Vagina (tissue), 2 donors: ENCODE measurements around the gene PLEKHF1. TPM values are rescaled to one million over a fixed set of nuclear protein-coding genes. Genes with fewer than 3 reads are reported as not detected.

ENCODE experiments used
- DNase-seq, 2 donors: peaks; one replicate each; pipeline ENCODE4 v3.0.0-alpha.2; 2017; ENCODE audit errors: extremely low spot score in 2 of 2
- H3K27ac ChIP-seq: fragments of 200-600 bp; sonication (generic); one replicate; pipeline ENCODE4 v1.5.1; 2019
- H3K27me3 ChIP-seq: fragments of 200-600 bp; sonication (generic); one replicate; pipeline ENCODE4 v1.5.1; 2019
- H3K36me3 ChIP-seq, 2 donors: fragments of 200-600 bp; sonication (generic); one replicate each; pipeline ENCODE4 v1.5.1; 2017 to 2019
- H3K4me1 ChIP-seq: fragments of 200-600 bp; sonication (generic); one replicate; pipeline ENCODE4 v1.5.1; 2019
- H3K4me3 ChIP-seq, 2 donors: fragments of 200-600 bp; sonication (generic); 1 replicate in 1 of 2; 2 replicates in 1 of 2; pipeline ENCODE4 v1.5.1; 2016 to 2019
- H3K9me3 ChIP-seq: fragments of 200-600 bp; sonication (generic); one replicate; pipeline ENCODE4 v1.5.1; 2019
- CTCF ChIP-seq, 3 experiments: fragments of 450-650 bp in 2 of 3; fragments of 200-600 bp in 1 of 3; sonication (generic) in 1 of 3; IDR thresholded peaks; one replicate each; pipeline ENCODE4 v1.5.1; 2017 to 2019; ENCODE audit warnings: antibody characterized with exemption in 3 of 3, mild to moderate bottlenecking in 2 of 3, moderate library complexity in 2 of 3
- POLR2A ChIP-seq, 2 donors: fragments of 450-650 bp; IDR thresholded peaks; one replicate each; pipeline ENCODE4 v1.6.1; 2017; ENCODE audit warnings: antibody characterized with exemption in 2 of 2, mild to moderate bottlenecking in 2 of 2, moderate library complexity in 2 of 2
- POLR2AphosphoS5 ChIP-seq, 2 donors: sonication (generic); formaldehyde crosslinking; IDR thresholded peaks; one replicate each; pipeline ENCODE4 v1.9.0; 2017; ENCODE audit warnings: antibody characterized with exemption in 2 of 2, mild to moderate bottlenecking in 2 of 2, low read depth in 1 of 2; ENCODE audit not compliant: insufficient read depth in 1 of 2
- intact Hi-C: fragments of 100-400 bp; cut with DNase I; formaldehyde crosslinking; loops from one replicate; pipeline ENCODE4 v1.15.1; 2023
- total RNA-seq: library from RNA; depleted of rRNA; stranded (reverse); fragments of >200 nt; gene quantifications from one replicate; pipeline ENCODE4 v1.2.3, GENCODE V29; 2016

The PLEKHF1 gene
- total RNA-seq, 1 donor from 2014 or later: 37.1 TPM

GRCh38 chr19:29697523-29698261 lies 32.4 kb downstream of the PLEKHF1 start:
- no peaks in the 10 kb centered on the region for H3K27me3 ChIP-seq
- no peak overlapping the region for H3K4me3 ChIP-seq
- DNase-seq: no peak
- TF ChIP-seq POLR2AphosphoS5 (IDR thresholded peaks at IDR 0.05; ENCODE audit: insufficient read depth in 1 of 2, low read depth in 1 of 2) (no peak), CTCF (IDR thresholded peaks at IDR 0.05) (no peak), POLR2A (IDR thresholded peaks at IDR 0.05) (no peak)
- intact Hi-C loops: no loop called here
- H3K4me1 ChIP-seq: peaks cover 10% of the 10 kb centered on the region
- no peak overlapping the region for H3K27ac ChIP-seq
- peaks cover 0 to 7% of the 10 kb centered on the region in 2 donors for H3K36me3 ChIP-seq
- H3K9me3 ChIP-seq: no peaks in the 10 kb centered on the region

GRCh38 chr19:29699861-29700260 lies 34.6 kb downstream of the PLEKHF1 start:
- H3K9me3 ChIP-seq: no peaks in the 10 kb centered on the region
- peaks cover under 1% of the 10 kb centered on the region for H3K4me1 ChIP-seq
- peaks cover 0 to 15% of the 10 kb centered on the region in 2 donors for H3K36me3 ChIP-seq
- intact Hi-C loops: no loop called here
- no peaks in the 10 kb centered on the region for H3K27me3 ChIP-seq
- DNase-seq: no peak
- H3K27ac ChIP-seq: no peak overlapping the region
- H3K4me3 ChIP-seq: no peak overlapping the region
- no peak for TF ChIP-seq CTCF (IDR thresholded peaks at IDR 0.05)

GRCh38 chr19:29700498-29700897 lies 35.2 kb downstream of the PLEKHF1 start:
- intact Hi-C loops: no loop called here
- no peak for TF ChIP-seq POLR2AphosphoS5 (IDR thresholded peaks at IDR 0.05; ENCODE audit: insufficient read depth in 1 of 2, low read depth in 1 of 2)
- no peak for TF ChIP-seq POLR2A (IDR thresholded peaks at IDR 0.05)
- no peak for TF ChIP-seq CTCF (IDR thresholded peaks at IDR 0.05)
- no peak for DNase-seq
- H3K36me3 ChIP-seq: peaks cover 0 to 15% of the 10 kb centered on the region in 2 donors
- H3K27me3 ChIP-seq: no peaks in the 10 kb centered on the region
- H3K4me3 ChIP-seq: no peak overlapping the region
- no peaks in the 10 kb centered on the region for H3K9me3 ChIP-seq
- no peaks in the 10 kb centered on the region for H3K4me1 ChIP-seq
- H3K27ac ChIP-seq: no peak overlapping the region

GRCh38 chr19:29702161-29702962 lies 37.1 kb downstream of the PLEKHF1 start:
- intact Hi-C loops: no loop called here
- Histone ChIP-seq H3K36me3 (peaks cover 0 to 15% of the 10 kb centered on the region in 2 donors), H3K27ac (no peak overlapping the region), H3K27me3 (no peaks in the 10 kb centered on the region), H3K4me1 (no peaks in the 10 kb centered on the region), H3K9me3 (no peaks in the 10 kb centered on the region), H3K4me3 (no peak overlapping the region)
- no peak for DNase-seq
- TF ChIP-seq CTCF (IDR thresholded peaks at IDR 0.05): no peak
- no peak for TF ChIP-seq POLR2A (IDR thresholded peaks at IDR 0.05)
- TF ChIP-seq POLR2AphosphoS5 (IDR thresholded peaks at IDR 0.05; ENCODE audit: insufficient read depth in 1 of 2, low read depth in 1 of 2): no peak

- no peak for TF ChIP-seq POLR2AphosphoS5 (IDR thresholded peaks at IDR 0.05; ENCODE audit: insufficient read depth in 1 of 2, low read depth in 1 of 2)
- TF ChIP-seq POLR2A (IDR thresholded peaks at IDR 0.05): no peak
- TF ChIP-seq CTCF (IDR thresholded peaks at IDR 0.05): no peak
- no peaks in the 10 kb centered on the region for H3K4me1 ChIP-seq
- DNase-seq: no peak
- no peaks in the 10 kb centered on the region for H3K9me3 ChIP-seq
- H3K27me3 ChIP-seq: no peaks in the 10 kb centered on the region
- intact Hi-C loops: no loop called here
- H3K27ac ChIP-seq: no peak overlapping the region
- no peak overlapping the region for H3K4me3 ChIP-seq
- peaks cover 0 to 15% of the 10 kb centered on the region in 2 donors for H3K36me3 ChIP-seq
Measured at GRCh38 chr19:29702963-29703320, 37.7 kb downstream of the PLEKHF1 start.
